A673 (cell line): ENCODE measurements around the gene SLPI. TPM values are rescaled to one million over a fixed set of nuclear protein-coding genes. Genes with fewer than 3 reads are reported as not detected.

Source experiments
- Bru-seq: library from RNA; stranded (reverse); fragments of 400-500 nt; gene quantifications from one replicate; lab custom pipeline; 2021; lab: Mats Ljungman, UMichigan
- BruChase-seq, 2 experiments: library from RNA; stranded (reverse); fragments of 400-500 nt; gene quantifications; one replicate each; lab custom pipeline; 2021; lab: Mats Ljungman, UMichigan
- BruUV-seq: library from RNA; stranded (reverse); fragments of 400-500 nt; replicated peaks from 2 replicates; lab custom pipeline; 2021; lab: Mats Ljungman, UMichigan
- CTCF ChIA-PET: fragments of 300-600 bp; sonication (Branson Sonifier 250); formaldehyde crosslinking; loops from one replicate; lab custom pipeline; 2022; ENCODE audit warnings: antibody characterized with exemption; lab: Charles Lee
- POLR2A ChIA-PET: fragments of 300-600 bp; sonication (Branson Sonifier 250); formaldehyde crosslinking; loops from one replicate; lab custom pipeline; 2022; ENCODE audit warnings: antibody characterized with exemption; ENCODE audit not compliant: low non-redundant PET; lab: Charles Lee
- DNase-seq: peaks from one replicate; pipeline ENCODE4 v3.0.0-alpha.2; 2015; ENCODE audit warnings: low spot score
- H3K27ac ChIP-seq: fragments of 200-600 bp; sonication (generic); 2 replicates; pipeline ENCODE4 v1.5.1; 2016; ENCODE audit warnings: mixed run types, low read depth, mild to moderate bottlenecking, mixed read lengths, antibody characterized with exemption, low read length; ENCODE audit not compliant: poor library complexity, severe bottlenecking
- H3K27me3 ChIP-seq: fragments of 200-600 bp; sonication (generic); replicated peaks from 2 replicates; pipeline ENCODE4 v1.6.1; 2017; ENCODE audit warnings: mixed run types, low read depth, mild to moderate bottlenecking, mixed read lengths, antibody characterized with exemption, low read length; ENCODE audit not compliant: insufficient read depth, poor library complexity
- H3K36me3 ChIP-seq: fragments of 200-600 bp; sonication (generic); 2 replicates; pipeline ENCODE4 v1.6.1; 2016; ENCODE audit warnings: mixed run types, mild to moderate bottlenecking, mixed read lengths, antibody characterized with exemption, low read length; ENCODE audit not compliant: insufficient read depth, poor library complexity, severe bottlenecking
- H3K4me1 ChIP-seq: fragments of 200-600 bp; sonication (generic); 2 replicates; pipeline ENCODE4 v1.6.1; 2017; ENCODE audit warnings: mixed run types, mild to moderate bottlenecking, mixed read lengths, antibody characterized with exemption, low read length; ENCODE audit not compliant: insufficient read depth, poor library complexity, severe bottlenecking
- H3K4me3 ChIP-seq: fragments of 200-600 bp; sonication (generic); 2 replicates; pipeline ENCODE4 v1.5.1; 2016; ENCODE audit warnings: low read depth, mixed run types, mild to moderate bottlenecking, mixed read lengths, low read length; ENCODE audit not compliant: poor library complexity, severe bottlenecking
- H3K9me3 ChIP-seq: fragments of 200-600 bp; sonication (generic); 2 replicates; pipeline ENCODE4 v1.6.1; 2016; ENCODE audit warnings: mixed run types, low read depth, mild to moderate bottlenecking, mixed read lengths, antibody characterized with exemption, low read length; ENCODE audit not compliant: poor library complexity, severe bottlenecking
- CTCF ChIP-seq: fragments of 300-800, 200-600 bp; sonication (generic); conservative IDR thresholded peaks from 2 replicates; pipeline ENCODE4 v1.5.1; 2017; ENCODE audit warnings: low read depth, mild to moderate bottlenecking, antibody characterized with exemption, low read length, moderate library complexity, mixed read lengths
- EZH2 ChIP-seq: fragments of 200-600 bp; sonication (generic); IDR thresholded peaks from 2 replicates; pipeline ENCODE4 v1.6.1; 2017; ENCODE audit warnings: borderline replicate concordance, low read depth, mild to moderate bottlenecking, mixed read lengths, antibody characterized with exemption, low read length; ENCODE audit not compliant: poor library complexity, severe bottlenecking
- intact Hi-C: fragments of 100-400 bp; cut with micrococcal nuclease; formaldehyde crosslinking; loops from one replicate; pipeline ENCODE4 v1.10.0; 2022; ENCODE audit not compliant: unreplicated experiment
- long read RNA-seq: library from polyadenylated mRNA; stranded (forward); transcript quantifications from one replicate; pipeline ENCODE4 v2.0.0, GENCODE V29; 2022
- total RNA-seq: library from RNA; stranded (reverse); gene quantifications from 2 replicates; pipeline ENCODE4 v1.2.3, GENCODE V29; 2021

The SLPI gene
- total RNA-seq (not detected in 2 replicates), Bru-seq, nascent RNA (not detected), BruChase-seq, experiment 1, labeled RNA remaining after a 2-hour chase (not detected), BruChase-seq, experiment 2, labeled RNA remaining after a 6-hour chase (not detected)
- long read RNA-seq, result 0 reads

- Histone ChIP-seq H3K27me3 (peaks cover 20% of the 10 kb centered on the region), H3K36me3 (no peaks in the 10 kb centered on the region), H3K4me1 (no peaks in the 10 kb centered on the region), H3K27ac (no peak within 1 kb of the TSS), H3K4me3 (no peak within 1 kb of the TSS), H3K9me3 (no peaks in the 10 kb centered on the region)
- intact Hi-C loops, result no loop called here
- ChIA-PET POLR2A (no interaction called here), CTCF (interaction anchor here (0.6 kb wide), 1 partner anchor 159 kb away, joined by 4 read pairs; no protein-coding TSS in a partner anchor)
- peak; percentile 20 for DNase-seq
- TF ChIP-seq CTCF (no peak), EZH2 (no peak)
- no TSS peak for BruUV-seq
Observed at GRCh38 chr20:45254383-45255262, at the start of gene SLPI. Gene SLPI (minus strand): TSS chr20:45254564. CDS start chr20:45254543, 21 bp downstream.

GRCh38 chr20:45303586-45304463 lies 49.5 kb upstream of the SLPI start:
- intact Hi-C loops, result no loop called here
- ChIA-PET CTCF (interaction anchor here (0.9 kb wide), 1 partner anchor 10 kb away, joined by 3 read pairs; no protein-coding TSS in a partner anchor), POLR2A (no interaction called here)
- BruUV-seq, result no TSS peak
- Histone ChIP-seq H3K4me1 (peaks cover 30% of the 10 kb centered on the region), H3K4me3 (no peak overlapping the region), H3K27me3 (no peaks in the 10 kb centered on the region), H3K9me3 (no peaks in the 10 kb centered on the region), H3K36me3 (no peaks in the 10 kb centered on the region), H3K27ac (no peak overlapping the region)
- no peak for TF ChIP-seq CTCF
- TF ChIP-seq EZH2, result no peak
- peak; percentile 65 for DNase-seq

GRCh38 chr20:45301824-45302271 lies 47.5 kb upstream of the SLPI start:
- TF ChIP-seq CTCF (no peak), EZH2 (no peak)
- no TSS peak for BruUV-seq
- Histone ChIP-seq H3K4me3 (no peak overlapping the region), H3K27ac (no peak overlapping the region), H3K27me3 (no peaks in the 10 kb centered on the region), H3K36me3 (no peaks in the 10 kb centered on the region), H3K4me1 (peaks cover 30% of the 10 kb centered on the region), H3K9me3 (no peaks in the 10 kb centered on the region)
- CTCF ChIA-PET, result interaction anchor here (0.7 to 2.0 kb wide), 4 partner anchors 8 to 201 kb away, joined by 3 to 15 read pairs (median 4); no protein-coding TSS in a partner anchor
- DNase-seq, result peak; percentile 79
- intact Hi-C loops, result no loop called here
- POLR2A ChIA-PET, result no interaction called here
